HUES48 (cell line): Measurements from ENCODE around the gene AMPD3.

Source experiments
- H3K27ac ChIP-seq: one replicate; pipeline ENCODE4 v1.7.0; 2013; ENCODE audit warnings: low read depth, low read length, inconsistent platforms
- H3K27me3 ChIP-seq: 2 replicates; pipeline ENCODE4 v1.6.1; 2013; ENCODE audit warnings: mild to moderate bottlenecking, low read length; ENCODE audit not compliant: control insufficient read depth, insufficient read depth
- H3K36me3 ChIP-seq: 2 replicates; pipeline ENCODE4 v1.6.1; 2013; ENCODE audit warnings: low read length; ENCODE audit not compliant: control insufficient read depth, insufficient read depth
- H3K4me1 ChIP-seq: 2 replicates; pipeline ENCODE4 v1.6.1; 2013; ENCODE audit warnings: mild to moderate bottlenecking, low read length; ENCODE audit not compliant: control insufficient read depth, insufficient read depth
- H3K4me3 ChIP-seq: 2 replicates; pipeline ENCODE4 v1.5.1; 2013; ENCODE audit warnings: mild to moderate bottlenecking, low read depth, low read length
- H3K9ac ChIP-seq: 2 replicates; pipeline ENCODE4 v1.6.1; 2013; ENCODE audit warnings: mild to moderate bottlenecking, low read depth, low read length, moderate library complexity
- H3K9me3 ChIP-seq: 2 replicates; pipeline ENCODE4 v1.6.1; 2013; ENCODE audit warnings: low read length; ENCODE audit not compliant: control insufficient read depth, insufficient read depth

Gene AMPD3

GRCh38 chr11:10488934-10489691 is 34.0 kb downstream of the AMPD3 start:
- H3K9me3 ChIP-seq, result no peaks in the 10 kb centered on the region
- no peak overlapping the region for H3K9ac ChIP-seq
- no peak overlapping the region for H3K4me3 ChIP-seq
- no peak overlapping the region for H3K27ac ChIP-seq
- H3K4me1 ChIP-seq, result 0 out of 2 replicates have a peak, but pooled peaks cover 5% of the 10 kb centered on the region
- H3K27me3 ChIP-seq, result no peaks in the 10 kb centered on the region
- no peaks in the 10 kb centered on the region for H3K36me3 ChIP-seq

GRCh38 chr11:10490032-10490397 is 35.0 kb downstream of the AMPD3 start:
- Histone ChIP-seq H3K9ac (no peak overlapping the region), H3K4me3 (no peak overlapping the region), H3K27me3 (no peaks in the 10 kb centered on the region), H3K36me3 (no peaks in the 10 kb centered on the region), H3K27ac (no peak overlapping the region), H3K9me3 (no peaks in the 10 kb centered on the region), H3K4me1 (0 out of 2 replicates have a peak, but pooled peaks cover 5% of the 10 kb centered on the region)

GRCh38 chr11:10490398-10491241 is 35.6 kb downstream of the AMPD3 start:
- Histone ChIP-seq H3K4me1 (0 out of 2 replicates have a peak, but pooled peaks cover 5% of the 10 kb centered on the region), H3K4me3 (no peak overlapping the region), H3K9me3 (no peaks in the 10 kb centered on the region), H3K9ac (no peak overlapping the region), H3K27me3 (no peaks in the 10 kb centered on the region), H3K27ac (no peak overlapping the region), H3K36me3 (no peaks in the 10 kb centered on the region)

- Histone ChIP-seq H3K27ac (no peak overlapping the region), H3K9me3 (no peaks in the 10 kb centered on the region), H3K9ac (no peak overlapping the region), H3K4me1 (0 out of 2 replicates have a peak, but pooled peaks cover 5% of the 10 kb centered on the region), H3K36me3 (no peaks in the 10 kb centered on the region), H3K4me3 (no peak overlapping the region), H3K27me3 (no peaks in the 10 kb centered on the region)
Measured at GRCh38 chr11:10492084-10492483, 37.0 kb downstream of the AMPD3 start.

- Histone ChIP-seq H3K9me3 (no peaks in the 10 kb centered on the region), H3K27ac (no peak overlapping the region), H3K4me3 (no peak overlapping the region), H3K9ac (no peak overlapping the region), H3K36me3 (no peaks in the 10 kb centered on the region), H3K27me3 (no peaks in the 10 kb centered on the region), H3K4me1 (0 out of 2 replicates have a peak, but pooled peaks cover 5% of the 10 kb centered on the region)
Measured at GRCh38 chr11:10493041-10493663, 38.1 kb downstream of the AMPD3 start.

- no peak overlapping the region for H3K9ac ChIP-seq
- H3K27ac ChIP-seq, result no peak overlapping the region
- H3K4me1 ChIP-seq, result 0 out of 2 replicates have a peak, but pooled peaks cover 5% of the 10 kb centered on the region
- no peaks in the 10 kb centered on the region for H3K27me3 ChIP-seq
- no peaks in the 10 kb centered on the region for H3K36me3 ChIP-seq
- H3K4me3 ChIP-seq, result no peak overlapping the region
- no peaks in the 10 kb centered on the region for H3K9me3 ChIP-seq
Measured at GRCh38 chr11:10494636-10495463, 39.8 kb downstream of the AMPD3 start.

- Histone ChIP-seq H3K36me3 (no peaks in the 10 kb centered on the region), H3K27ac (no peak overlapping the region), H3K27me3 (no peaks in the 10 kb centered on the region), H3K4me1 (0 out of 2 replicates have a peak, but pooled peaks cover 5% of the 10 kb centered on the region), H3K4me3 (no peak overlapping the region), H3K9ac (no peak overlapping the region), H3K9me3 (no peaks in the 10 kb centered on the region)
Measured at GRCh38 chr11:10495464-10495786, 40.4 kb downstream of the AMPD3 start.

- Histone ChIP-seq H3K27me3 (no peaks in the 10 kb centered on the region), H3K9ac (no peak overlapping the region), H3K4me1 (no peaks in the 10 kb centered on the region), H3K4me3 (no peak overlapping the region), H3K9me3 (no peaks in the 10 kb centered on the region), H3K27ac (no peak overlapping the region), H3K36me3 (no peaks in the 10 kb centered on the region)
Measured at GRCh38 chr11:10496296-10496936, 41.4 kb downstream of the AMPD3 start.

GRCh38 chr11:10497371-10498021 is 42.4 kb downstream of the AMPD3 start:
- Histone ChIP-seq H3K9me3 (no peaks in the 10 kb centered on the region), H3K27ac (no peak overlapping the region), H3K4me3 (no peak overlapping the region), H3K4me1 (no peaks in the 10 kb centered on the region), H3K9ac (no peak overlapping the region), H3K36me3 (no peaks in the 10 kb centered on the region), H3K27me3 (no peaks in the 10 kb centered on the region)

- H3K9ac ChIP-seq, result no peak overlapping the region
- no peaks in the 10 kb centered on the region for H3K9me3 ChIP-seq
- H3K27ac ChIP-seq, result no peak overlapping the region
- no peaks in the 10 kb centered on the region for H3K27me3 ChIP-seq
- H3K4me1 ChIP-seq, result no peaks in the 10 kb centered on the region
- no peak overlapping the region for H3K4me3 ChIP-seq
- no peaks in the 10 kb centered on the region for H3K36me3 ChIP-seq
Measured at GRCh38 chr11:10498022-10498400, 42.9 kb downstream of the AMPD3 start.
